Mucosa of descending colon (tissue), 3 donors: ENCODE measurements around the gene CEMIP. TPM values are rescaled to one million over a fixed set of nuclear protein-coding genes. Genes with fewer than 3 reads are reported as not detected.

ENCODE experiments used
- ATAC-seq: fragments of 200-7000 bp; cut with Tn5 transposase; one replicate; pipeline ENCODE4 v1.9.1; 2020; ENCODE audit warnings: mild to moderate bottlenecking, moderate library complexity
- DNase-seq, 3 donors: peaks; one replicate each; pipeline ENCODE4 v3.0.0-alpha.2; 2020
- H3K36me3 ChIP-seq: fragments of 200-600 bp; one replicate; pipeline ENCODE4 v1.8.0; 2021; ENCODE audit warnings: low read depth, mild to moderate bottlenecking
- H3K4me1 ChIP-seq: fragments of 200-600 bp; one replicate; pipeline ENCODE4 v1.8.0; 2021; ENCODE audit warnings: low read depth, mild to moderate bottlenecking
- H3K4me3 ChIP-seq: fragments of 200-600 bp; one replicate; pipeline ENCODE4 v1.8.0; 2021; ENCODE audit warnings: mild to moderate bottlenecking
- H3K9me3 ChIP-seq: fragments of 200-600 bp; one replicate; pipeline ENCODE4 v1.8.0; 2021; ENCODE audit warnings: mild to moderate bottlenecking
- CTCF ChIP-seq: fragments of 200-600 bp; IDR thresholded peaks from one replicate; pipeline ENCODE4 v1.8.0; 2022; ENCODE audit warnings: antibody characterized with exemption, mild to moderate bottlenecking
- intact Hi-C, 2 donors: fragments of 100-400 bp; cut with DNase I in 1 of 2; cut with micrococcal nuclease in 1 of 2; formaldehyde crosslinking; loops; one replicate each; pipeline versions ENCODE4 v1.11.0 to v1.11.1; 2022; cut with DNase I, micrococcal nuclease
- total RNA-seq, 3 donors: library from RNA; stranded (reverse); fragmentation: NEBNext Ultra II Directional in 2 of 3; extraction: Animal tissue kit (Norgen Biotek cat#: 25700) in 2 of 3; gene quantifications; one replicate each; pipeline versions ENCODE4 v1.2.1 to v1.2.4, GENCODE V29; 2021 to 2023
- donor health status: DM: no; HTN: no; CAD: no; lungs with moderate emphysema.
- donor health status: DM: no; HTN: no; CAD: no.
- donor health status: DM: no; HTN: yes; CAD: no.

Gene CEMIP
- total RNA-seq, 3 donors from 2014 or later: 0.63 to 2.2 (median 1.4) TPM

- no peaks in the 10 kb centered on the region for H3K36me3 ChIP-seq
- TF ChIP-seq CTCF: no peak
- no peak overlapping the region for H3K4me3 ChIP-seq
- peak in 1 of 3 donors; percentile 60 for DNase-seq
- no peak for ATAC-seq
- peaks cover 6% of the 10 kb centered on the region for H3K4me1 ChIP-seq
- H3K9me3 ChIP-seq: no peaks in the 10 kb centered on the region
- intact Hi-C loops: no loop called here
Measured at GRCh38 chr15:80991421-80991820, 212.3 kb downstream of the CEMIP start.

GRCh38 chr15:80992006-80992405 lies 212.8 kb downstream of the CEMIP start:
- no peak for DNase-seq
- no peaks in the 10 kb centered on the region for H3K36me3 ChIP-seq
- H3K4me3 ChIP-seq: no peak overlapping the region
- no peaks in the 10 kb centered on the region for H3K9me3 ChIP-seq
- no peak for ATAC-seq
- intact Hi-C loops: no loop called here
- peaks cover 6% of the 10 kb centered on the region for H3K4me1 ChIP-seq
- TF ChIP-seq CTCF: no peak

- DNase-seq (no peak), ATAC-seq (no peak)
- H3K4me3 ChIP-seq: no peak overlapping the region
- no peaks in the 10 kb centered on the region for H3K36me3 ChIP-seq
- intact Hi-C loops: no loop called here
- H3K9me3 ChIP-seq: no peaks in the 10 kb centered on the region
- no peak for TF ChIP-seq CTCF
- peaks cover 6% of the 10 kb centered on the region for H3K4me1 ChIP-seq
Measured at GRCh38 chr15:80992441-80992840, 213.3 kb downstream of the CEMIP start.

GRCh38 chr15:80996247-80996646 lies 217.1 kb downstream of the CEMIP start:
- ATAC-seq: no peak
- no peak for TF ChIP-seq CTCF
- H3K4me1 ChIP-seq: peaks cover 3% of the 10 kb centered on the region
- no peak overlapping the region for H3K4me3 ChIP-seq
- intact Hi-C loops: no loop called here
- H3K36me3 ChIP-seq: no peaks in the 10 kb centered on the region
- no peaks in the 10 kb centered on the region for H3K9me3 ChIP-seq
- no peak for DNase-seq

- intact Hi-C loops: no loop called here
- DNase-seq (no peak), ATAC-seq (no peak)
- no peaks in the 10 kb centered on the region for H3K36me3 ChIP-seq
- H3K4me3 ChIP-seq: no peak overlapping the region
- no peak for TF ChIP-seq CTCF
- no peaks in the 10 kb centered on the region for H3K9me3 ChIP-seq
- H3K4me1 ChIP-seq: peaks cover 10% of the 10 kb centered on the region
Measured at GRCh38 chr15:80997692-80998091, 218.5 kb downstream of the CEMIP start.

- peaks cover 14% of the 10 kb centered on the region for H3K4me1 ChIP-seq
- TF ChIP-seq CTCF: no peak
- ATAC-seq (no peak), DNase-seq (no peak)
- intact Hi-C loops: no loop called here
- no peak overlapping the region for H3K4me3 ChIP-seq
- H3K9me3 ChIP-seq: no peaks in the 10 kb centered on the region
- no peaks in the 10 kb centered on the region for H3K36me3 ChIP-seq
Measured at GRCh38 chr15:80998251-80998650, 219.1 kb downstream of the CEMIP start.
